Smooth muscle cell of bladder (primary cell): Measurements from ENCODE around the gene UBAP1. TPM values are rescaled to one million over a fixed set of nuclear protein-coding genes. Genes with fewer than 3 reads are reported as not detected.

ENCODE experiments used
- total RNA-seq: library from RNA; depleted of rRNA; stranded (reverse); fragments of >200 nt; gene quantifications from 2 replicates; pipeline ENCODE4 v1.2.3, GENCODE V29; 2014

Gene UBAP1
- total RNA-seq, result 26.3 and 29.3 TPM in 2 replicates

GRCh38 chr9:34178436-34179212 is at the start of gene UBAP1:
UBAP1 (plus strand) TSS chr9:34179043; CDS start chr9:34220915, 41,872 bp downstream.

Other genes starting within 250 kb of the UBAP1 start
- 14.8 and 19.7 TPM in 2 replicates for gene UBAP2, start 130.2 kb upstream of the UBAP1 start, total RNA-seq
- 7.8 and 9.3 TPM in 2 replicates for gene DCAF12, start 52.3 kb upstream of the UBAP1 start, total RNA-seq
- 0.43 and 0.55 TPM in 2 replicates for gene KIF24, start 150.2 kb downstream of the UBAP1 start, total RNA-seq
- 36.5 and 56.0 TPM in 2 replicates for gene NUDT2, start 150.5 kb downstream of the UBAP1 start, total RNA-seq
- 0.43 and 0.55 TPM in 2 replicates for gene MYORG, start 197.9 kb downstream of the UBAP1 start, total RNA-seq